ENCODE data around the gene HECW1. TPM values are rescaled to one million over a fixed set of nuclear protein-coding genes. Genes with fewer than 3 reads are reported as not detected.

The HECW1 gene
- total and polyA plus RNA-seq, 4 donors, result 0.05 TPM; not detected in 3

DNA sequence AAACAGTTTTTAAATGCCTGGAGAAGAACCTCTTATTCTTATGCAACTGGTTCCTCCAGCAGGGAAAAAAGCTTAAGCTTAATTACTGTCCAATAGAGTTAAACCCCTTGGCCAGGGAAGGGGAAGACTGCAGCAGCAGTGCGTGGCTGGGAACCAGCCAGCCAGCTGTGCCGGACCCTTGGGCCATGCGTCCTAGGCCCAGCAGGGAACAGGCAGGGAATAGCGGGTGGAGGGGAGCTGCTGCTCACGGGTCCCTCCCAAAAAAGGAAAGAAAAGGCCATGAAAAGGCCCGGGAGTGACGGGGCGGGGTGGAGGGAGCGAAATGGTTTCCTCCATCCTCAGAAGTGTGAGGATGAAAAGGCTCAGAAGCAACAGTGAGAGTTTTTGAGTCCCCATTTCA, 35.2 kb upstream of the HECW1 start:
- WGBS, result 87% methylated on average over 9 of the region's 9 CpGs
- no peak overlapping the region for H3K9ac ChIP-seq (ENCODE audit: low read depth in 1 of 2, low read length in 2 of 2)
- H3K36me3 ChIP-seq (ENCODE audit: control insufficient read depth in 4 of 4, insufficient read depth in 3 of 4, low read depth in 1 of 4, low read length in 3 of 4), result no peaks in the 10 kb centered on the region
- peaks cover 0 to 3% (median 0%) of the 10 kb centered on the region in 4 donors for H3K27me3 ChIP-seq (ENCODE audit: control insufficient read depth in 4 of 4, insufficient read depth in 4 of 4, low read length in 3 of 4)
- H3K4me3 ChIP-seq (ENCODE audit: low read depth in 1 of 3, low read length in 3 of 3), result no peak overlapping the region
- H3K4me1 ChIP-seq (ENCODE audit: control insufficient read depth in 4 of 4, insufficient read depth in 4 of 4, low read length in 3 of 4), result no peaks in the 10 kb centered on the region
- TF ChIP-seq, protein P1, sequence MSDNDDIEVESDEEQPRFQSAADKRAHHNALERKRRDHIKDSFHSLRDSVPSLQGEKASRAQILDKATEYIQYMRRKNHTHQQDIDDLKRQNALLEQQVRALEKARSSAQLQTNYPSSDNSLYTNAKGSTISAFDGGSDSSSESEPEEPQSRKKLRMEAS (IDR thresholded peaks at IDR 0.05), result no peak
- TF ChIP-seq RXRA (IDR thresholded peaks at IDR 0.05), result no peak
- no peak for TF ChIP-seq EGR1 (IDR thresholded peaks at IDR 0.05; ENCODE audit: low read depth in 2 of 2)
- no peak for TF ChIP-seq SP1 (IDR thresholded peaks at IDR 0.05)
- no peak for TF ChIP-seq HNF4A (conservative IDR thresholded peaks at IDR 0.05)
- TF ChIP-seq, protein P2, sequence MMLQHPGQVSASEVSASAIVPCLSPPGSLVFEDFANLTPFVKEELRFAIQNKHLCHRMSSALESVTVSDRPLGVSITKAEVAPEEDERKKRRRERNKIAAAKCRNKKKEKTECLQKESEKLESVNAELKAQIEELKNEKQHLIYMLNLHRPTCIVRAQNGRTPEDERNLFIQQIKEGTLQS (IDR thresholded peaks at IDR 0.05), result no peak
- TF ChIP-seq TAF1 (conservative IDR thresholded peaks at IDR 0.05), result no peak
- TF ChIP-seq, protein P3, sequence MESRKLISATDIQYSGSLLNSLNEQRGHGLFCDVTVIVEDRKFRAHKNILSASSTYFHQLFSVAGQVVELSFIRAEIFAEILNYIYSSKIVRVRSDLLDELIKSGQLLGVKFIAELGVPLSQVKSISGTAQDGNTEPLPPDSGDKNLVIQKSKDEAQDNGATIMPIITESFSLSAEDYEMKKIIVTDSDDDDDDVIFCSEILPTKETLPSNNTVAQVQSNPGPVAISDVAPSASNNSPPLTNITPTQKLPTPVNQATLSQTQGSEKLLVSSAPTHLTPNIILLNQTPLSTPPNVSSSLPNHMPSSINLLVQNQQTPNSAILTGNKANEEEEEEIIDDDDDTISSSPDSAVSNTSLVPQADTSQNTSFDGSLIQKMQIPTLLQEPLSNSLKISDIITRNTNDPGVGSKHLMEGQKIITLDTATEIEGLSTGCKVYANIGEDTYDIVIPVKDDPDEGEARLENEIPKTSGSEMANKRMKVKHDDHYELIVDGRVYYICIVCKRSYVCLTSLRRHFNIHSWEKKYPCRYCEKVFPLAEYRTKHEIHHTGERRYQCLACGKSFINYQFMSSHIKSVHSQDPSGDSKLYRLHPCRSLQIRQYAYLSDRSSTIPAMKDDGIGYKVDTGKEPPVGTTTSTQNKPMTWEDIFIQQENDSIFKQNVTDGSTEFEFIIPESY (IDR thresholded peaks at IDR 0.05), result no peak
- no peak for TF ChIP-seq REST (IDR thresholded peaks at IDR 0.05)
- TF ChIP-seq FOXA1 (IDR thresholded peaks at IDR 0.05), result no peak
- no peak for TF ChIP-seq HNF4G (IDR thresholded peaks at IDR 0.05)
- TF ChIP-seq NR2F2 (IDR thresholded peaks at IDR 0.05), result no peak
- TF ChIP-seq JUND (IDR thresholded peaks at IDR 0.05), result no peak
- no peak for TF ChIP-seq RAD21 (IDR thresholded peaks at IDR 0.05)
- TF ChIP-seq YY1 (IDR thresholded peaks at IDR 0.05), result no peak
- no peak overlapping the region for H3K27ac ChIP-seq (ENCODE audit: low read depth in 1 of 2, low read length in 2 of 2)
- H3K9me3 ChIP-seq (ENCODE audit: control insufficient read depth in 4 of 4, low read length in 3 of 4), result no peaks in the 10 kb centered on the region
- no peak for DNase-seq (ENCODE audit: low spot score)

DNA sequence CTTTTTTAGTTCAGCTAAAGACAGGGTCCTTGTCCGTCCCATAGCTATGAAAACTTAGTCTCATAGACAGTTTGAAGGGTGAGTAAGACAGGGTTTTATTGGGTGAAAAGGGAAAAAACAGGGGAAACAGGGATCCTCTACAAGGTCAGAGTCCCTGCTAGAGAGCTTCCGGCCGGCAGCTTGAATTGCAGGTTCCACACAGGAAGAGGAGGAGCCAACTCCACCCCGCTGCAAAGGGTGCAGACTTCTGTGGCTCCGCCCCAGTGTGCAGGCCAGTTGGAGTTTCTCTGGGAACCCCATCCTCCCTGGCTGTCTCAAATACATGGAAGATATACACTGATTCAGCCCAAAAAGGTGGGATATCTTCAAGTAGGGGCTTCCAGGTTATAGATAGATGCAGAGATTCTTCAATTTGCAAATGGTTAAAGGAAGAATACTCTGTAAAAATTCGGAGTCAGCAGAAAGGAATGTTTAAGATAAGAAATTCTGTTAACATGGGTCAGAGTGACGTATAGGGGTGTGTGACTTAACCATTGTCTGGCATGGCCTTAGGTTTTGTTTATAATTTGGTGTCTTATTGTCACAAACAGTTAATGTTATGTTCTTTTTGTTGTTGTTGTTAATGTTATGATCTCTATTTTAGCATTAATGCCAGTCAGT, 34.6 kb upstream of the HECW1 start:
- H3K4me1 ChIP-seq (ENCODE audit: control insufficient read depth in 4 of 4, insufficient read depth in 4 of 4, low read length in 3 of 4), result no peaks in the 10 kb centered on the region
- H3K9ac ChIP-seq (ENCODE audit: low read depth in 1 of 2, low read length in 2 of 2), result no peak overlapping the region
- DNase-seq (ENCODE audit: low spot score), result no peak
- peaks cover 0 to 3% (median 0%) of the 10 kb centered on the region in 4 donors for H3K27me3 ChIP-seq (ENCODE audit: control insufficient read depth in 4 of 4, insufficient read depth in 4 of 4, low read length in 3 of 4)
- TF ChIP-seq SP1 (IDR thresholded peaks at IDR 0.05) (no peak), REST (IDR thresholded peaks at IDR 0.05) (no peak)
- WGBS, result 56% methylated on average over 7 of the region's 7 CpGs
- H3K36me3 ChIP-seq (ENCODE audit: control insufficient read depth in 4 of 4, insufficient read depth in 3 of 4, low read depth in 1 of 4, low read length in 3 of 4), result no peaks in the 10 kb centered on the region
- no peak overlapping the region for H3K4me3 ChIP-seq (ENCODE audit: low read depth in 1 of 3, low read length in 3 of 3)
- H3K27ac ChIP-seq (ENCODE audit: low read depth in 1 of 2, low read length in 2 of 2), result no peak overlapping the region
- no peaks in the 10 kb centered on the region for H3K9me3 ChIP-seq (ENCODE audit: control insufficient read depth in 4 of 4, low read length in 3 of 4)
